Hepatocyte (in vitro differentiated cells): Measurements from ENCODE around the gene TBCK. TPM values are rescaled to one million over a fixed set of nuclear protein-coding genes. Genes with fewer than 3 reads are reported as not detected.

Source experiments
- DNase-seq: peaks from one replicate; pipeline ENCODE4 v3.0.0-alpha.2; 2016; ENCODE audit warnings: low spot score
- H2AFZ ChIP-seq: fragments of 200-600 bp; sonication (generic); 2 replicates; pipeline ENCODE4 v1.6.0; 2016; ENCODE audit warnings: antibody characterized with exemption, mild to moderate bottlenecking
- H3K27ac ChIP-seq: fragments of 200-600 bp; sonication (generic); 2 replicates; pipeline ENCODE4 v1.5.1; 2016; ENCODE audit warnings: mild to moderate bottlenecking
- H3K27me3 ChIP-seq: fragments of 200-600 bp; sonication (generic); 2 replicates; pipeline ENCODE4 v1.6.1; 2016
- H3K36me3 ChIP-seq: fragments of 200-600 bp; sonication (generic); replicated peaks from 2 replicates; pipeline ENCODE4 v1.5.1; 2016; ENCODE audit warnings: low read depth; ENCODE audit not compliant: insufficient read depth
- H3K4me1 ChIP-seq: fragments of 200-600 bp; sonication (generic); 2 replicates; pipeline ENCODE4 v1.5.1; 2016; ENCODE audit warnings: mild to moderate bottlenecking, moderate library complexity; ENCODE audit not compliant: insufficient read depth
- H3K4me2 ChIP-seq: fragments of 200-600 bp; sonication (generic); 2 replicates; pipeline ENCODE4 v1.6.0; 2016
- H3K4me3 ChIP-seq: fragments of 200-600 bp; sonication (generic); 2 replicates; pipeline ENCODE4 v1.5.1; 2016; ENCODE audit warnings: mild to moderate bottlenecking
- H3K79me2 ChIP-seq: fragments of 200-600 bp; sonication (generic); 2 replicates; pipeline ENCODE4 v1.6.0; 2017; ENCODE audit warnings: mild to moderate bottlenecking
- H3K9me2 ChIP-seq: fragments of 200-600 bp; sonication (generic); replicated peaks from 2 replicates; pipeline ENCODE4 v1.6.0; 2017; ENCODE audit warnings: mild to moderate bottlenecking; ENCODE audit not compliant: insufficient read depth
- H3K9me3 ChIP-seq: fragments of 200-600 bp; sonication (generic); 2 replicates; pipeline ENCODE4 v1.5.1; 2016; ENCODE audit warnings: low read depth, mild to moderate bottlenecking
- H4K20me1 ChIP-seq: fragments of 200-600 bp; sonication (generic); 2 replicates; pipeline ENCODE4 v1.6.0; 2016; ENCODE audit warnings: mild to moderate bottlenecking; ENCODE audit not compliant: insufficient read depth, poor library complexity, severe bottlenecking
- CTCF ChIP-seq: fragments of 200-600 bp; sonication (generic); IDR thresholded peaks from 2 replicates; pipeline ENCODE4 v1.5.1; 2016; ENCODE audit warnings: antibody characterized with exemption, mild to moderate bottlenecking; ENCODE audit not compliant: poor library complexity
- EZH2 ChIP-seq: fragments of 200-600 bp; sonication (generic); IDR thresholded peaks from 2 replicates; pipeline ENCODE4 v1.6.1; 2016; ENCODE audit warnings: antibody characterized with exemption, mild to moderate bottlenecking, borderline replicate concordance
- EZH2phosphoT487 ChIP-seq: fragments of 200-600 bp; sonication (generic); IDR thresholded peaks from one replicate; pipeline ENCODE4 v1.6.1; 2018; ENCODE audit warnings: antibody characterized with exemption, mild to moderate bottlenecking, low read depth, moderate library complexity; ENCODE audit not compliant: unreplicated experiment, severe bottlenecking
- WGBS: methylation state at CpG from one replicate; pipeline ENCODE4 v1.1.6; 2016; ENCODE audit warnings: low lambda C conversion rate; ENCODE audit errors: missing lambda C conversion rate; 5-methylcytosine and 5-hydroxymethylcytosine counted together
- polyA plus RNA-seq: library from polyadenylated mRNA; unstranded; fragments of >200 nt; fragmentation: Nextera tagmentation; extraction: Ambion mirVana; gene quantifications from 2 replicates; pipeline ENCODE4 v1.2.1, GENCODE V29; 2016
- total RNA-seq: library from RNA; depleted of rRNA; stranded (reverse); fragments of >200 nt; gene quantifications from 2 replicates; pipeline ENCODE4 v1.2.3, GENCODE V29; 2014

The TBCK gene
- total and polyA plus RNA-seq, 2 experiments from 2014 or later = 19.8 to 49.7 TPM

GRCh38 chr4:106264331-106264728 lies 51.7 kb downstream of the TBCK start:
- no peaks in the 10 kb centered on the region for H4K20me1 ChIP-seq
- peaks cover 2% of the 10 kb centered on the region for H3K79me2 ChIP-seq
- H3K27ac ChIP-seq = peak overlapping the region; percentile 82
- H3K4me2 ChIP-seq = peak overlapping the region; percentile 58
- no peak overlapping the region for H3K4me3 ChIP-seq
- no peaks in the 10 kb centered on the region for H3K9me3 ChIP-seq
- H3K4me1 ChIP-seq = no peaks in the 10 kb centered on the region
- peak; percentile 83 for DNase-seq
- TF ChIP-seq EZH2 (no peak), CTCF (no peak), EZH2phosphoT487 (no peak)
- WGBS = 35% methylated on average over 4 of the region's 4 CpGs
- H2AFZ ChIP-seq = no peak overlapping the region
- no peaks in the 10 kb centered on the region for H3K27me3 ChIP-seq
- no peaks in the 10 kb centered on the region for H3K9me2 ChIP-seq
- H3K36me3 ChIP-seq = no peaks in the 10 kb centered on the region

- Histone ChIP-seq H3K4me1 (no peaks in the 10 kb centered on the region), H3K9me3 (no peaks in the 10 kb centered on the region), H4K20me1 (no peaks in the 10 kb centered on the region), H3K79me2 (peaks cover 2% of the 10 kb centered on the region), H3K4me3 (no peak overlapping the region), H2AFZ (no peak overlapping the region), H3K36me3 (no peaks in the 10 kb centered on the region), H3K27ac (peak overlapping the region; percentile 82), H3K9me2 (no peaks in the 10 kb centered on the region), H3K4me2 (peak overlapping the region; percentile 58), H3K27me3 (no peaks in the 10 kb centered on the region)
- WGBS = 93% methylated on average over 2 of the region's 2 CpGs
- TF ChIP-seq EZH2 (no peak), EZH2phosphoT487 (no peak), CTCF (no peak)
- DNase-seq = no peak
These were observed 52.2 kb downstream of the TBCK start for GRCh38 chr4:106263594-106264330.

- no peaks in the 10 kb centered on the region for H3K27me3 ChIP-seq
These were observed 54.0 kb downstream of the TBCK start for GRCh38 chr4:106261980-106262379.

More at GRCh38 chr4:106261980-106262379, 54.0 kb downstream of the TBCK start:
- H4K20me1 ChIP-seq = no peaks in the 10 kb centered on the region
- H3K27ac ChIP-seq = no peak overlapping the region
- H3K4me2 ChIP-seq = no peak overlapping the region
- H3K79me2 ChIP-seq = peaks cover 2% of the 10 kb centered on the region
- TF ChIP-seq CTCF = no peak
- TF ChIP-seq EZH2phosphoT487 = no peak
- no peak for TF ChIP-seq EZH2
- 92% methylated on average over 2 of the region's 2 CpGs for WGBS
- H3K9me3 ChIP-seq = no peaks in the 10 kb centered on the region
- no peaks in the 10 kb centered on the region for H3K9me2 ChIP-seq
- H3K36me3 ChIP-seq = no peaks in the 10 kb centered on the region
- no peak overlapping the region for H2AFZ ChIP-seq
- DNase-seq = no peak
- H3K4me1 ChIP-seq = no peaks in the 10 kb centered on the region
- H3K4me3 ChIP-seq = no peak overlapping the region
